ENCODE results near the gene VASH1.

VASH1 gene

DNA sequence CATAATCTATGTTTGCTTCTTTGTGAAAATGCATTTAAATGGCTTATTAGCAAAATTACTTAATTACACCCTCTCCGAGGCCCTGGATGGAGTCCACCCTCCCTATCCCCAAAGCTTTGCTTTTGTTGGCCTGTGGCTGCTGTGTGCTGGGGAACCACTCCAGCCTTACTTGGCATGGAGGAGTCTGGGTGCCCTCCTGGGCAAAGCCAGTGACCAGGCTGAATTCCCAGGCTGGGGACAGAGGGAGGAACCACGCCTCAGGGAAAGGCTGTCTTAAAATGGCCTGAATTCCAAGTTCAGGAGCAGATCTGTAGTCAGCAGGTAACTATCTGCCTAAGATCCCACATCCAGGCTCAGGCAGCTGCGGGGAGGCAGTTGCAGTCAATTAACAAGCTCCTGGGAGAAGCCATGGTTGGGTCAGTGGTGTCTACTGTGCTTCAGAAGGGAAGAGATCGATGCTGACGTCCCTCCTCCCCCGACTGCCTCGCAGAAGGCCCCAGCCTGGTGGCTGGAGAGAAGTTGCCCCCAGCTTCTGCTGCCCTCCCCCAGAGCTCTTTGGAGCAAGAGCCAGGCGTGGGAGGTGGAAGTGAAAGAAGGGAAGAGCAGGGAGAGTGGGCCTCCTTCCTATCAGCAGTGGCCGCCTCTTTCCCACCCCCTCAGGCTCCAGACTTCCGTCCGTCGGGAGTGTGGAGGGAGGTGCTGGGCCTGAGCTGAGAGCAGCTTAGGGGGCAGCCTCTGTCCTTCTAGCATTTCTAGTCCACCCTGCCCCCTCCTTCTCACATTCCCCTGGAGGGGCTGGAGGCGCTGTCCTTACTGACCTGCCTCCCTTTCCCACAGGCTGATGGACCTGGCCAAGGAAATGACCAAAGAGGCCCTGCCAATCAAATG is 11.3 kb downstream of the VASH1 start:
- DNase-seq (ENCODE audit: low spot score): no peak

DNA sequence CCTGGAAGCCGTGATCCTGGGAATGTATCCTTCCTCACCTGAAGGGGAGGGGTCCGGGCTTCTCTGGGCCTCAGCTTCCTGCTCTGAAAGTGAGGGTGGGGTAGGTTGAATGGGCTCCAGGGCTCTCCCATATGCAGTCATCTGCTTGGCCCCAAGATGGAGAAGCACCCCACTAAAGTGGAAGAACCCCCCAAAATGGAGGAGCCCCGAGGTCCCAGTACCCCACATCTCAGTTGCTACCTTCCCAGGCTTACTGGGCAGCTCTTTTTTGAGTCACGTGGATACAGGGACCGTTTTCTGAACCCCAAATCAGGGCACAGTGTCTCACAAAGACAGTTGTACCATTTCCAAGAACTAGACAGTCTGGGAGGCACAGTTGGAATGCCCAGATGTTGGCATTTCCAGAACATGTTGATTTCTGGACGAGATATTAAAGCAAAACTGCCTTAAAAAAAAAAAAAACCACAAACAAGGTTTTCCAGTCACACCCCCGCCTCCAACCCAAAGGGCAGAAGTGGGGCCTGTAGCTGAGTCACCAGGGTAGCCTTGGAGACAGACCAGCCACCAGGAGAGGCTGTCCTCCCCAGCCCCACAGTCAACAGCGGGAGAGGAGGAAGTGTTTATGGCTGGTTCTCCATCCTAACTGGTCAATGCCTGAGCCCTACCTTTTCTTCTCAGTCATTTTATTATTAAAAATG is 12.1 kb downstream of the VASH1 start:
- DNase-seq (ENCODE audit: low spot score): no peak

DNA sequence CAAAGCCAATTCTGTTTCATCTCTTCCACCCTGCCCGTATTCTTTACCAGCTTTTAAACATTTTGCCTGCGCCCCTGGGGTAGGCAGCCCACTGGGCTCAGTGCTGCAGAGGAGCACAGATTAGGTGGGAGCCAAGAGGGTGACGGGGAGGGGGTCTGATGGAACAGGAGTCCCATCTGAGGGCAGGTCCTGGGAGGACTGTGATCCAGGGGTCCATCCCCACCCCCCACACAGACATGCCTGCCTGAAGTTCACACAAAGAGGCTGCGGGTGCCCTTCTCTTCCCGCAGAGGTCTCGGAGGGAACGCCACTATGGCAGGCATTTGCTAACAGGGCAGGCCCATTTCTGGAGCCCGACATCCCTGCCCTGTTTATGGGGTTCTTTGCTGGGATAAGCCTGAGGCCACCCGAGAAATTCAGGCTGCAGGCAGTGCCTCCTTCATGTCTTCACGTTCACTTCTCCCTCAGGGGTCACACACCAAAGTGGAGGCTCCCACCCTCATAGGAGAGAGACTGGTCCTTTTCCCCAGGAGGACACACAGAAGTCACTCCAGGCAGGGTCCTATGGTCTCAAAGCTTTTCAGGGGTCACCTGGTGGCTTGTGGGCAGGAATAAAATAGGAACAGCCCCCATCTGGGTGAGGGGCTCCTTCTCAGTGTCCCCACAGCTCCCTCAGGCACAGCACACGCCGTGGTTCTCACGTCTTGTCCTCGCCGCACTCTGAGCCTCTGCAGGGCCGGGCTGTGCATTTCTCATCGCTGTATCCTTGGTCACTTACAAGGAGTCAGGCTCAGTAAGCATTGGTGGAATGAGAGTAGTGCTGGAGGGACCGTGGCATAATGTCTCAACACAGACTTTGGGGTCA is 12.9 kb downstream of the VASH1 start:
- DNase-seq (ENCODE audit: low spot score): no peak

DNA sequence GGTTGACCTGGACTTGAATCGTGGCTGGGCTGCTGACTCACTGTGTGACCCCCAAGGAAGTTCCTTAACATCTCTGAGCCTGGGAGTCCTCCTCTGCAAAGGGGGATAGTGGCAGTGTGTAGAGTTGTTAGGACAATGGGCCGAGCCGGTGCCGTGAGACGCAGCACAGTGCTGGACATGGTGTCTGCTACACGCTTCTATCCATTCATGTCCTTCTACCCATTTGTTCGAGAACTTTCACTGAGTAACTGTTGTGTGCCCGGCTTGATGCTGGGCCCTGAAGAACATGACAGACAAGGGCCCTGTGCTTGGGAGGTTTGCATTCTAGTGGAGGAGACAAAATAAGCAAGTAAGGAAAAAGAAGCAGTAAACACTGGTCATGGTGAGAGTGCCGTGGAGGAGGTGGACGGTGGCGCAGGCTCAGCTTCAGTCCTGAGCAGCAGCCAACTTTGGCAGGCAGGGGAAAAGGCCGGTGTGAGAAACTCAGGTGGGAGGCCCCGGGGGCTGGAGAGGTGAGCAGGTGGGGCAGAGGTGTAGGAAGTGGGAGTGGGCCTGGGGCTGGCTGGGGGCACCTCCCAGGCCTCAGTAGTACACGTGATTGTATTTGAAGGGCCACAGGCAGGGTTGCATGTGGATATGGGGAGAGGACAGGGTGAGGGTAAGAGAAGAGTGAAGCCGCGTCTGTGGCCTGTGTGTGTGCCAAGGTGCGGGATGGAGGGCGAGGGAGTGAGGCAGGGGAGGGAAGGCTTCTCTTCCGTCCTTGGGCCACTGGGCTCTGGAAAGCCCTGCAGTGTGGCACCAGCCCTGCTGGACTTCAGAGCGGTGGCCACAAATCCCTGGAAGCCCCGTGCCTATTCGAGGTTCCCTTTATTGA is 13.8 kb downstream of the VASH1 start:
- no peak for DNase-seq (ENCODE audit: low spot score)

DNA sequence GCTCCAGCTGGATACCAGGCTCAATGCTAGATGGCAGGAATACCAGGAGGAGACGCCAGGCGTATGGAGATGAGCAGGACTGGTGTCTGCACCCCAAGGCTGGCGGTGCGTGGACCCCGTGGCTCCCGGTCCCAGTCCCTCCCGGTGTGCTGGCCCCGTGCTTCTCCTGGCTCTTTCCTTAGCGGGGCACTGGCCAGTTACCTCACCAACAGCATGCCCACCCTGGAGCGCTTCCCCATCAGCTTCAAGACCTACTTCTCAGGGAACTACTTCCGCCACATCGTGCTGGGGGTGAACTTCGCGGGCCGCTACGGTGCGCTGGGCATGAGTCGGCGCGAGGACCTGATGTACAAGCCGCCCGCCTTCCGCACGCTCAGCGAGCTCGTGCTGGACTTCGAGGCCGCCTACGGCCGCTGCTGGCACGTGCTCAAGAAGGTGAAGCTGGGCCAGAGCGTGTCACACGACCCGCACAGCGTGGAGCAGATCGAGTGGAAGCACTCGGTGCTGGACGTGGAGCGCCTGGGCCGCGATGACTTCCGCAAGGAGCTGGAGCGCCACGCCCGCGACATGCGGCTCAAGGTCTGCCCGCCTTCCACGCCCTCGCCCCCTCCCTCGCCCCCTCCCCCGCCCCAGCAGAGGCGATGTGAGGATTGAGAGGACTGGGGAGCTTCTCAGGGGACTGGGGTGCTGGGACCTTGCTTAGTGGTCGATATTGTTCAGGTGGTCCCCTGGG is 14.6 kb downstream of the VASH1 start:
- DNase-seq (ENCODE audit: low spot score): no peak

DNA sequence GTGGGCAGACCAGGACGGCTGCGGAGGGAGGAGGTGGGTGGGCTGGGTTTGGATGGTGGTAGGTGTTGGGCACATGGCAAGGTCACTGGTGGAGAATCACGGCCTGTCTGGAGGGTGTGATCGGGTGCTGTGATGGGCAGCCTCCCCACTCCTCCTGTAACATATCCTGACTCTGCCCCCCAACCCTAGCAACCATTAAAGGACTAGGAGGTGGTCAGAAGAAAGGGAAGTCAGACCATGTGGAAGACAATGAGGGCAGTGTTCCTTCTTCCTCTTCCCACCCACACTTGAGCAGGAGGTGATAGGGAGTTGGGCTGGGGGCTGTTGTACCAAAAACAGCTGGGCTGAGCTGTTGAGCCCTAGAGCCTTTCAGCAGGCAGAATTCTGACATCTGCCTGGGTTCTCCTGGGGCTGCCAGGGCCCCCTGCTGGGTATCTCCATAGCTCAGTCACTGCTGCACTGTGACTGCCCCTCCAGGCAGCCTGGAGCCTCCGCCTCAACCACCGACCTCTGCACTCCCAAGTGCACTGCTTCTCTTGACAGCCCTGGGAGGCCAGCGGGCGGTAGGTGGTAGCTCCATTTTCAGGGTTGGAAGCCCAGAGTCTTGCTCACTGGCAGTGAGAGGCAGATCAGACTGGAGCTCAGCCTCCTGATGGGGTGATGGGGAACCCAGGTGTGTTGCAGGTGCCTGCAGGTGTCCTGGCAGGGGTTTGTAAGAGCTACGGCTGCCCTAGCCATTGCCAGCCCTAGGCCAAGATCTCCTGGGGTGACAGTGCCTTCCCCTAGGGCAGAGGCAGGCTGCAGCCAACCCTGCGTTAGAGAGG is 15.4 kb downstream of the VASH1 start:
- no peak for DNase-seq (ENCODE audit: low spot score)

DNA sequence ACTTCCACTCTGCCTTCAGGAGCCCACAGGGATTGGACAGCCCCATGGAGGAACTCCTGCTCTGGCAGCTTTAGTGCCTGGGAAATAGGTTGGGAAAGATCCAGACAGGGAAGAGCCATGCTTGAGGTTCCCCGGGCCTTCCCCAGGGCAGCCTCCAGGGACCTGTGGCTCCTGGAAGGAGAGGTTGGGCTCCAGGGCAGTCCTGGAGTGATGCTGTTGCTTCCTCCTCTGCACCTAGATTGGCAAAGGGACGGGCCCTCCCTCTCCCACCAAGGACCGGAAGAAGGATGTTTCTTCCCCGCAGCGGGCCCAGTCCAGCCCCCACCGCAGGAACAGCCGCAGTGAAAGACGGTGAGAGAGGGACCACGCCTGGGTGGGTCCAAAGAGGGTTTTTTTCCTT is 16.5 kb downstream of the VASH1 start:
- DNase-seq (ENCODE audit: low spot score): no peak

DNA sequence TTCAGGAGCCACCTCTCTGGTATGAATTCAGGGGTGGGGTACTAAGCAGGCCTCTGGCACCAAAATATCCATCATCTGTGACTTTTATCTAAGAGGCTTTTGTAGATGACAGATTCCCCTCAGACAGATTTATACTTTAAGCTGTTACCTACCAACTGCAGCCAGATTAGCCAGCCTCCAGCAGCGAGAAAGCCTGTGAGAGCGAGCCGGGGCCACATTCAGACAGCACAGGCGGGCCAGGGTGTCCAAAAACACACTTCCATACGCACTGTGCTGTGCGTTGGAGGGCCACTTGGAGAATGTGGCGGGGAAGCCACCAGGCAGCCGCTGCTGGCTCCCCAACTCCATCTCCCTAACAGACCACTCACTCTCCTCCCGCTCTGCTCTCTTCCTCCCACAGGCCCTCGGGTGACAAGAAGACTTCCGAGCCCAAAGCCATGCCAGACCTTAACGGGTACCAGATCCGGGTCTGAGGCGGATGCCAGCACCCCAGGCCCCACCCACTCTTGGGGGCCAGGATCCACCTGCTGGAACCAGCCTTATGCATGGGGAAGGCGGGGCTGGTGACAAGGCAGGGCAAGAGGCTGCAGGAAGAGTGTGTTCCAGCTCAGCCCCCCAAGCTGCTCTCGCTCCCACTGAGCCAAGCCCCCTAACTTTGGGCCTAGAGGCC is 17.4 kb downstream of the VASH1 start:
- DNase-seq (ENCODE audit: low spot score): no peak

DNA sequence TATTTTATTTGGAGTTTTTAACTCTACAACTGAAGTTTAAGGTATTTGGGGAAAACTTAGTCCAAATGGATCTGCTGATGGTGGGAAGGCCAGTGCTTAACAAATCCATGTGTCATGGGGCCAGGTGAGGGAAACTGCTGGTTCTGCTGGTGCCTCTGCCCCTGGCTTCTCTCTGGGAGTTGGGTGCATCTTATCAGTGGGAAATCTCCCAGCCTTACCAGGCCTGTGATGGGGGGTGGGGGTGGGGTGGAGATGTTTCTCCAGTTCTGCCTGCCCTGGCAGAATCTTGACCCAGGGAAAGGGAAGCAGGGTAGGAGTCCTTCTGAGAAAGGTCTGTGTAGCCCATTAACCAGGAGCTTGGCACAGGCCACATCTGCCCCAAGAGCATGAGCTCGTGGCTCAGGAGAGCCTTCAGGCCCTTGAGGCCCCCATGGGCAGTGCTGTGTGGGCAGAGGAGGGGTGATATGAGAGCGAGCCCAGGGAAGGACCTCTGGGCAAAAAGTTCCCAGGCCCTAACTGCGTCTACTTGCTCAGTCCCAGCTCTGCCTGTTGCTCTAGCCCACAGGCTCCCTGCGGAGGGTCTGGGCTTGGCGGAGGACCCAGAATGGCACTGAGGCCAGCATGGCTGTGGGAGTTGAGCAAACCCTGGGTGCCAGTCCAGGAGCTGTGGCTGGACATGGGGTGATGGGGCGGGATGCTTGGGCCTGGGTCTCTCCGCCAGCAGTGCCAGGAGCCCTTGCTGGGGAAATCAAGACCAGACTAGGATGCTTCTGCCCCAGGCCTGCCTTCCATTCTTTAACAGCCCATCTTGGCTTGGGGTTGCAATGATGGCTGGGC is 18.2 kb downstream of the VASH1 start:
- no peak for DNase-seq (ENCODE audit: low spot score)

DNA sequence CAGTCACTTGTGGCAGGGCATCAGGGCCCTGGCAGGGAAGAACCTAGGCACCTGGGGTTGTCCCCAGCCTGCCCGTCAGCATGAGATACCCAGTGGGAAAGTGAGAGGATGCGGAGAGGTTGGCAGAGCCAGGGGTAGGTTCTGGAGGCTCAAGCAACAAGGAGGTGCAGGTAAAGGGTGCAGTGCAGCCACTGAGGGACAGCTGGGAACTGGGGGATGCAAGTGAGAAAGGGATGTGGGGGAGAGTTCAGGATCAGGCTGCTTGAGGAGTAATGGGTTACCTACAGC is 18.7 kb downstream of the VASH1 start:
- no peak for DNase-seq (ENCODE audit: low spot score)

DNA sequence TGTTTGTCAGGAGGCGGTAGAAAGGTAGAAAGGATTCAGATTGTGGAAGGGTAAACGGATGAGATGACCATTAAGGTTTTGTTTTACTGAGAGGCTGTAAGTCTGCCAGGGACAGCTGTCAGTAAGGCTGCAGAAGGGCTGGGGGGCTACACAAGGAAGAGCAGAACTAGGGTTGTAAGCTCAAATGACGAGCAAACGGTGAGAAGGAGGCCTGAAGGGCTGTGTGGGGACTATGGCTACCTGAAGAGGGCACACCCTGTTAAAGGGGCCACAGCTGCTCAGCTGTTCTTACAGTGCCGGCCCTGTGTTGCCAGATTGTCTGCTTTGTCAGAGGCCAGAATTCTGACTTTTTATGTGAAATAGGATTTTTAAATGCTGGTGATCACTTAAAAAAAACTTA is 19.1 kb downstream of the VASH1 start:
- no peak for DNase-seq (ENCODE audit: low spot score)

DNA sequence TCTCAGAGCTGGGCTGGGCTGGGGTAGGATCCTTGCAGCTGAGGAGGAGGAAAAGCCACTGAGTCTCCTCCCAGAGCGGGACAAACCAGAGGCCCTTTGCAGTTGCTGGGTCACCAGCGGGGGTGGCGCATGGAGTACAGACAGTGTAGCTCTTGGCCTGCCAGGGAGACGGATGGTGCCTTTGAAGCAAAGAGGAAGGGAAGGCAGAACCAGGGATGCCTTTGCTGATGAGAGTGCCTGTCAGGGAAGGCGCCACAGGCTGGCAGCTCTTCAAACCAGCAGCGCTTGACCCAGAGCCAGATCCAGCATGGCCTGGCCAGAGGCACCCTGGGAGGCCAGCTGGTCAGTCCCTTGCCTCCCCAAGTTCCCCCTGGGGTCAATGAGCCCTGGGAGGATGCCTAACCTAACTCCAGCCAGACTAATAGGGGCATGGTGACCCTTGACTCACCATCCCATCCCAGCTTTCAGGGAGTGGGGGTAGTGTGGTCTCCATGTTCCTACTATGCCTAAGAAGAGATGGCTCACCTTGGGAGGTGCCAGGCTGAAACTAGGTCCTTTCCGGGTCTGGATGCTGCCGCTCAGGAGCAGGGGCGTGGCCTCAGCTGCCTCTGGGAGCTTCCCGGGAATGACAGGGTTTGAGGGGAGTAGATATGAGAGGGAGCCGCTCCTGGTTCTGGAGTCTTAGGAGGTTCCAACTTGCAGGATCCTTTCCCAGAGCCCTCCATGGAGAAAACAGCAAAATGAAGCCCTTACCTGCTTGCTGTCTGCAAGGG is 19.8 kb downstream of the VASH1 start:
- DNase-seq (ENCODE audit: low spot score): no peak

DNA sequence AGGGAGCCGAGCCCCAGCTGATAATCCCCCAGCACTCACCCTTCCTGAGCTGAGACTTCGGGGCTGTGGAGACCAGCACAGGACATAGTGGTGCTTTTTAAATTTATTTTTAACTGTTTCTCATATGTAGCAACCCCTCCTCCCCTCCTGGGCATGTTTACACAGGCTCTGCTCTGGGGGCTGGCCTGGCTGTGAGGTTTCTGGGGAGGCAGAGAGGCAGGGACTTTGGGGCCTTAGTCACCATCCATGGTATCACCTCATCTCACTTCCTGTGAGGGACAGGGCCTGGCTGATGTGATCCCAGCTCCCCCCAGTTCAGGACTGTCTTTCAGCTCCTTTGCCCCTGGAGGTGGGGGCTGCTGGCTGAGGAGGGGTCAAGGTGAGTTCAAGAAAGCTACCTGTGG is 20.4 kb downstream of the VASH1 start:
- DNase-seq (ENCODE audit: low spot score): no peak

DNA sequence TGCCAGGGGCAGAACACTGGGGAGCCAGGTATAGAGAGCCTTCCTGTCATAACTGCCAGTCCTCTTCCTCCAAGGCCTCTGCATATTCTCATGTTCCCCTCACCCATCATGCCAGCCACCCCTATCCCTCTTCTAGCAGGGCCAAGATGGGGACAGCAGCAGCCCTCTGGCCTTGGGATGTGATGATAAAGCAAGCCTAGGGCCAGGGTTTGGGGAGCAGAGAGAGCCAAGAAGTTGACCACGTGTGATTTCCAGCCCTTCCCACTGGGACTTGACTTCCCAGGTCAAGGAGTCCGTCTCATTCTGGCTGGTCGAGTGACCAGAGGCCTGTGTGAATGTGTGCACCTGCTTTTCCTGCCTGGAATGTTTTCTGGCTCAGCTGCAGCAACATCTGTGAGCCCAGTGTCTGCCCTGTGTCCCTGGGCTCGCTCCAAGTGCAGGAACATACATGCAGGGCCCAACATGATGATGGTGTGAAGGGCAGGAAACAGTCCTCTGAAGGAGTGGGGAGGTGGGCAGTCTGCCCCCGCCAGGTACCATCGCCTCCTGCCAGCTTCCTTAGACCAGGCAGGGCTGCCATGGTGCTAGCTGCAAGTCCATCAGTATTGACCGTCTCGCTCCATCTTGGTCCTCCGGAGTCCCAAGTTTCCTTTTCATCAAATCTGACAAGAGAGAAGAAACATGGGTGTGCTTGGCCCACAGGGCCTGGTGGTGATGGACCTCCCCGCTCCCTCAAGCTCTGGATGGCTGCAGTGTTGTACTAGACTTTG is 21.0 kb downstream of the VASH1 start:
- DNase-seq (ENCODE audit: low spot score): no peak

DNA sequence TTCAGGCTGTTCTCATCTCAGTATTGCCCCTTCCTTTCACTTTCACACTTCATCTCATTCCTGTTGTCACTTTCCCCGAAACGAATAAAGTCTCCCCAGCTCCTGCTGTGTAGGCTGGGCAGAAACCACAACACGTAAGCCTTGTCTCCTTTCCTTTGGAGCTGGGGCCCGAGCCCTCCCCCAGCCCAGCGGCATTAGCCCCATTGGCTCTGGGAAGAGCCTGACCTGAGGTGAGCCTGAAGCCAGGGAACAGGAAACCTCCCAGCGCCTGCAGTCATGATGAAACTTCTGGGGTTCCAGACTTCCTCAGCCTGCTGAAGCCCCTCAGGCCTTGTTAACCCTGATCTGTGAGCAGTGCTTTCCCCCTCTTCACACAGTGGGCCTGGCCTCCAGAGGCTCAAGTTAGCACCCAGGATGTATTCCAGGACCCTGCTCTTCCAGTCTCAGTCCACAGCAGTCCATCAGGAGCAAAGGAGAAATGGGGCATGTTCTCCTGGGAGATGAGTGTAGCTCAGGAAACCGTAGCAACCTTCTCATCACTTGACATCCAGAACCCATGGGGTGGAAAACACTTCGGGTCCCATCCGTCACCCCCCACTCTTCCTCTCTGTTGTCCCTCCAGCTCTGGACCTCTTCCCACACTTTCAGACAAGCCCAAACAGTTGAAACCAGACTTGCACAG is 21.8 kb downstream of the VASH1 start:
- DNase-seq (ENCODE audit: low spot score): no peak

DNA sequence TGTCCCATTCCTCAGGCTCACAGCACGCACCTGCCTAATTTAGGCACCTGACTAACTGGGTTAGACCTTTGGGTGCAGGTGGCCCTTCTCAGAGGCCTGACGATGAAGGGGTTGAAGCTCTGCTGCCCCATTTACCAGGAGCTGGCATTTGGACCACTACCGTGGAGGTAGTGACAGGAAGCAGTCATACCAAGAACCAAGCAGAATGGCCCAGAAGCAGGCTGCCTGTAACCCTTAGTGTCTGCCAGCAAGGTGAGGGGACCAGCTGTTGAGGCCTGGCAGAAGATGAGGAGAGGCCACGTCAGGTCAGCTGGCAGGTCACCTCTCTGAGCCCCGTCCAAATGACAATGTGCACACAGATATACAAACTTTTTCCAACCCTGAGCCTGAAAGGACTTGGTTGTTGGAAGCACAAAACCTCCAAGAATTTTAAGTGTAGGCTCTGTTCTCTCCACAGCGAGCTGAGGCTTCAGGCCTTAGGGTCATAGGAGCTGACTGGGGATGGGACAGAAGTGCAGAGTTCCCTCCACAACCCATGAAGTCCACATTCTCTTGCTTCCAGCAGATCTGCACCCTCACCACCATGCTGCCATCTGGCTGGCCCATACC is 23.1 kb downstream of the VASH1 start:
- DNase-seq (ENCODE audit: low spot score): no peak

All from HuH-7.5 (cell line).